ACC112 (cell line): ENCODE data around the gene ARAP1.

Source experiments
- H2AFZ ChIP-seq: fragments of 200-600 bp; sonication (generic); one replicate; pipeline ENCODE4 v1.6.0; 2017; ENCODE audit warnings: antibody characterized with exemption, low read length; ENCODE audit not compliant: unreplicated experiment
- H3K27ac ChIP-seq: fragments of 200-600 bp; sonication (generic); 2 replicates; pipeline ENCODE4 v1.5.1; 2014; ENCODE audit warnings: low read depth, mild to moderate bottlenecking, antibody characterized with exemption, low read length, moderate library complexity
- H3K27me3 ChIP-seq: fragments of 200-600 bp; sonication (generic); 2 replicates; pipeline ENCODE4 v1.6.1; 2014; ENCODE audit warnings: mild to moderate bottlenecking, antibody characterized with exemption, low read length, moderate library complexity, mixed read lengths; ENCODE audit not compliant: insufficient read depth
- H3K36me3 ChIP-seq: fragments of 200-600 bp; sonication (generic); 2 replicates; pipeline ENCODE4 v1.6.1; 2016; ENCODE audit warnings: mild to moderate bottlenecking, antibody characterized with exemption, low read length, moderate library complexity, mixed read lengths; ENCODE audit not compliant: insufficient read depth
- H3K4me1 ChIP-seq: fragments of 200-600 bp; sonication (generic); one replicate; pipeline ENCODE4 v1.6.1; 2016; ENCODE audit warnings: low read length, mixed read lengths; ENCODE audit not compliant: insufficient read depth, unreplicated experiment, control insufficient read depth
- H3K4me3 ChIP-seq: fragments of 200-600 bp; sonication (generic); 2 replicates; pipeline ENCODE4 v1.5.1; 2014; ENCODE audit warnings: mild to moderate bottlenecking, low read depth, low read length
- H3K79me2 ChIP-seq: fragments of 200-600 bp; sonication (generic); one replicate; pipeline ENCODE4 v1.6.0; 2016; ENCODE audit warnings: low read length; ENCODE audit not compliant: control insufficient read depth, unreplicated experiment, insufficient read depth

Gene ARAP1

DNA sequence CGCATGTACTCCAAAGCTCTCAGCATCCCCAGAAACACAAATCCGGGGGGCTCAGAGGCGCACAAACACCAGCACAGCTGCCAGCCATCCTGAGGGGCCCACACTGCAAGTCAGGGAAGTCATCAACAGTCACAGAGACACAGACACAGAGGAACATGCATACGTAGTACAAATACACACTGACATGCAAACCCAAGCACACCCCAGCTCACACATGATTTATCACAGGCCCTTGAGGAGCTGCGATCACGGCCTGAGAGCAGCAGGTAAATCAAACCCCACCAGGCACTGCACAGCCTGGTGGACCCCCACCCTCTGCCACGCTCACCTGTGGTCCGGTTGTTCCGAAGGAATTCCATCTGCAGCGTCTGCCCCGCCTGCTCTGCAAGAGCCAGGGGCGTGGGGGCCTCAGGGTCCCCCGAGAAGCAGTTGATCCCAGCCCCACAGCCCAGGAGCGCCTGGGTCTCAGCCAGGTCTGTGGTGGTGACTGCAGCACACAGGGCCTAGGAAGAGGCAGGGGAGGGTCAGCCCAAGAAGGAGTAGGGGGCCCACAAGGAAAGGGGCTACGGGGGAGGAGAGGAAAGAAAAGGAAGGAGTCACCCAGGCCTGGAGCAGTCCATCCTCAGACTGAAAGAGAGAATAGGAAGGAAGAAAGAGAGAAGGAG is 49.5 kb downstream of the ARAP1 start:
- H3K36me3 ChIP-seq: peaks cover 4% of the 10 kb centered on the region; the same call in 1 of the 2 replicates
- H3K79me2 ChIP-seq: no peaks in the 10 kb centered on the region
- H3K4me1 ChIP-seq: peaks cover 18% of the 10 kb centered on the region
- H3K27ac ChIP-seq: no peak overlapping the region
- H3K4me3 ChIP-seq: no peak overlapping the region
- H3K27me3 ChIP-seq: no peaks in the 10 kb centered on the region
- no peak overlapping the region for H2AFZ ChIP-seq

DNA sequence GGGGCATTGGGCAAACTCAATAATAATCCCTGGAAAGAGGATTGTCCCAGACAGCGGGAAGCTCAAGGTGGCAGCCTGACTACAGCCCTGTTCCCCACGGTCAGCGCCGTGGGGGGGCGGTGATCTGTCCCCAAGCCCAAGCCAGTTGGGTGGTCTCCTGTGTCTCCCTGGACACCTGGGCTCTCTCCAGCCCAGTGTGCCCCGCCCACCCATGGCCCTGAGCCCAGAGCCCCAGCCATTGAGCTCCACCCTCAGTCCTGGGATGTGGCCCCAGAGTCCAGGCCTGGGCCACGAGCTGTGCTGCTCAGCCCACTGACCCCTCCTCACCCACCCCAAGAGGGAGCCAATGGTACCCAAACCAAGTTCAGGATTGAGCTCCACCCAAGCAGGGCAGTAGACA is 50.1 kb downstream of the ARAP1 start:
- Histone ChIP-seq H3K4me3 (no peak overlapping the region), H3K27ac (no peak overlapping the region), H3K27me3 (no peaks in the 10 kb centered on the region), H3K79me2 (no peaks in the 10 kb centered on the region), H2AFZ (no peak overlapping the region), H3K36me3 (peaks cover 4% of the 10 kb centered on the region; the same call in 1 of the 2 replicates), H3K4me1 (peaks cover 18% of the 10 kb centered on the region)

DNA sequence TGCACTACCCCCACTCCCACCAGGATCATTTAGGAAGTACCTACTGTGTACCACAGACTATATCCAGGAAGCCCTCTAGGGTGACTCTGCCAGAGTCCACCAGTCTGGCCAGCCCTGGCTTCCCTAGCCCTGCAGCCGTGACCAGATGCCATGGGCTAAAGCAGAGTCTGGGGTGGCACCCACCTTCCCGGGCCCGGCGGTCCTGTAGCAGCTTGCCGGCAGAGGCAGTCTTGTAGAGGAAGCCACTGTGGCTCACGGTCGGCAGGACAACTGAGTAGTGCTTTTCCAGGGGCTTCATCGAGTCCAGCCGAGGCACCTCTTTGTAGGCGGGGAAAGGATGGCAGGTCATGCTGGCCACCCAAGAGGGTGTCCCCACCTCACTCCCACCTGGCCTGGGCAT is 50.7 kb downstream of the ARAP1 start:
- Histone ChIP-seq H3K4me3 (no peak overlapping the region), H3K27me3 (no peaks in the 10 kb centered on the region), H3K79me2 (no peaks in the 10 kb centered on the region), H3K27ac (no peak overlapping the region), H3K4me1 (peaks cover 18% of the 10 kb centered on the region), H3K36me3 (peaks cover 7% of the 10 kb centered on the region; the same call in 1 of the 2 replicates), H2AFZ (no peak overlapping the region)

DNA sequence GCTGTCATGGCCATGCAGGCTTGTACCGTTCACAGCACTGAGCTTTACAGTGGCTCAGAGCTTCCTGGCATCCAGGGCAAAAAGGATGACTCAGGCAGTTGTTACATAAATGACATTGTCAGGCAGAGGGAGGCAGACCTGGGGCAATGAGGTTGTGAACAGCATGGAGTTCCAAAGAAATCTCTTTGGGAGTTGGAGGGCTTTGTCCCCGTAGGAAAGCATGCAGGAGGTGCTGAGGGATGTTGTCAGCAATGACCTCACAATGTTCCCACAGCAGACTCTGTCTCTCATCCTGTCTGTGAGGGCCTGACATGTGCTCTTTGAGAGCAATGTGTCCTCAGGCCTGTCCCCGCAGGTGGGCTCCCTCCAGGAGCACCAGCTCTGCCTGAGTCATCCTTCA is 52.1 kb downstream of the ARAP1 start:
- H3K36me3 ChIP-seq: peaks cover 9% of the 10 kb centered on the region; the same call in 1 of the 2 replicates

DNA sequence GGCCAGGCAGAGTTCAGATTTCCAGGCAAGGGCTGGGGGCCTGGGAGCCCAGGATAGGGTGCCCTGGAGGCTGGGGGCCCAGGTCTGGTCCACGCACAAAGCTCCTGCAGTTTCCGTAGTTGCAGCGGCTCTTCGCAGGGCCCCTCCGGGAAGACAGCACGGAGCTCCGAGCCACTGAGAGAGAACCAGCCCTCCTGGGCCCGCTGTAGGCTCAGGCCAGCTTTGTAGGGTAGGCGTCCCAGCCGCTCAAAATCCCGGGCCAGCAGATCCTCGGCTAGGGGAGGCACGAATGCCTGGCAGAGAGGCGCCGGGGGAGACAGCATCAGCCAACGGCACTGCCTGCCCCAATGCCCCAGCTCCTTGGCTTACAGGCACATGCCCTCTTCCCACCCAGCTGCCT is 54.4 kb downstream of the ARAP1 start:
- H3K4me1 ChIP-seq: peaks cover 5% of the 10 kb centered on the region
- H3K27ac ChIP-seq: no peak overlapping the region
- H3K79me2 ChIP-seq: no peaks in the 10 kb centered on the region
- no peak overlapping the region for H2AFZ ChIP-seq
- H3K4me3 ChIP-seq: no peak overlapping the region
- peaks cover 25% of the 10 kb centered on the region; the same call in 1 of the 2 replicates for H3K36me3 ChIP-seq
- no peaks in the 10 kb centered on the region for H3K27me3 ChIP-seq

More for the DNA sequence above, 52.1 kb downstream of the ARAP1 start:
- H3K4me3 ChIP-seq: no peak overlapping the region
- H3K27me3 ChIP-seq: no peaks in the 10 kb centered on the region
- H3K4me1 ChIP-seq: peaks cover 18% of the 10 kb centered on the region
- H3K27ac ChIP-seq: no peak overlapping the region
- H3K79me2 ChIP-seq: no peaks in the 10 kb centered on the region
- no peak overlapping the region for H2AFZ ChIP-seq

DNA sequence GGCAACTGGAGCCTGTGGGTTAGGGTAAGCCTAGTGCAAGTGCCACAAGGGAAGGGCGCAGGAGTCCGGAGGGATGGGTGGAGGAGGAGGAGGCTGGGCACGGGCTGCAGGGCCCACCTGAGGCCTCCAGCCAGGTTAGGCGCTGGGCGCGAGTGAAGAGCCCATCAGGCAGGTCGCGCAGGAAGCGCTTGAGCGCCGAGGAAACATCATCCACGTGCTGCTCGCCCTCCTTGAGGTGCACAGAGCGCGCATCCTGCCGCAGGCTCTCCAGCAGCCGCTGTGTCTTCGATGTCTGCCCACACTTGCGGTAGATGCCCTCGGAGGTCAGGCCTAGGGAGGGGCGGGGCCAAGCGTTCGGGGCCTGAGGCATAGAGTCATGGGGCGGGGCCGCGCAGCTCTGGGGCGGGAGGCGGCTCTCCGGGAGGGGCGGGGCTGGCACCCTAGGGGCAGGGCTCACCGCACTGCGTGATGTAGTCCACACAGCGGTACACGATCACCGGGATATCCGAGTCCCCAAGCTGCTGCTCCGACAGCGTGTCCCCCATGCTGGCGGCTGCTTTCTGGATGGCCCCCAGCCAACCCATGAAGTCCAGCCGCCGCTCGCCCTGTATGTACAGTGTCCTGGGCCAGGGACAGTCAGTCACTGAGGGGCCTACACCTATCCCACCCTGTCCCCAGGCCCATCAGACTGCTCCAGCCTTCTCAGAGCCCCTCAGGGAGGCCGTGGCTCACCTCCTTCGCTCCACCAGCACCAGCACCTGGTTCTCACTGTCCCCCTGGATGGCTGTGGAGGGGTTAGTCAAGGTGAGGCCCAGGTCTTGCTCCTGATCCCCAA is 55.1 kb downstream of the ARAP1 start:
- Histone ChIP-seq H3K27me3 (no peaks in the 10 kb centered on the region), H3K4me3 (no peak overlapping the region), H2AFZ (no peak overlapping the region), H3K79me2 (no peaks in the 10 kb centered on the region), H3K36me3 (peaks cover 25% of the 10 kb centered on the region; the same call in 1 of the 2 replicates), H3K4me1 (peaks cover 5% of the 10 kb centered on the region), H3K27ac (no peak overlapping the region)

DNA sequence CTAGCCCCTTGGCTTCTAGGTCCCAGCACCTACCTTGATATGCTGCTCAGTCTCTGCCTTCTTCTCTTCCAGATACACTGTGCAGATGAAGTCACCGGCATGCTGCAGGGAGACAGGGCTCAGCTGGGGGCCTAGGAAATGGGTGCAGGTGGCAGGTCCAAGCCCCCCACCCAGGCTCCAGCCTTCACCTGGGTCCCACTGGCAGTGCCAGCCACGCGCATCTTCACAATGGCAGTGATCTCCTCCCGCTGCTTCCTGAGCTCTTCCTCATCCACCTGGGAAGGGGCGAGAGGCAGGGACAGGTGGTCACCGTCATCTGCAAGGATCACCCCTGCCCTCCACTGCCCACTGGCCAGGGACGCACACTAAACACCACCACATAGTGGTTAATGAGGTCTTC is 56.9 kb downstream of the ARAP1 start:
- Histone ChIP-seq H3K27me3 (no peaks in the 10 kb centered on the region), H2AFZ (no peak overlapping the region), H3K27ac (no peak overlapping the region), H3K36me3 (peaks cover 21% of the 10 kb centered on the region; the same call in 1 of the 2 replicates), H3K4me1 (peaks cover 2% of the 10 kb centered on the region), H3K79me2 (no peaks in the 10 kb centered on the region), H3K4me3 (no peak overlapping the region)

DNA sequence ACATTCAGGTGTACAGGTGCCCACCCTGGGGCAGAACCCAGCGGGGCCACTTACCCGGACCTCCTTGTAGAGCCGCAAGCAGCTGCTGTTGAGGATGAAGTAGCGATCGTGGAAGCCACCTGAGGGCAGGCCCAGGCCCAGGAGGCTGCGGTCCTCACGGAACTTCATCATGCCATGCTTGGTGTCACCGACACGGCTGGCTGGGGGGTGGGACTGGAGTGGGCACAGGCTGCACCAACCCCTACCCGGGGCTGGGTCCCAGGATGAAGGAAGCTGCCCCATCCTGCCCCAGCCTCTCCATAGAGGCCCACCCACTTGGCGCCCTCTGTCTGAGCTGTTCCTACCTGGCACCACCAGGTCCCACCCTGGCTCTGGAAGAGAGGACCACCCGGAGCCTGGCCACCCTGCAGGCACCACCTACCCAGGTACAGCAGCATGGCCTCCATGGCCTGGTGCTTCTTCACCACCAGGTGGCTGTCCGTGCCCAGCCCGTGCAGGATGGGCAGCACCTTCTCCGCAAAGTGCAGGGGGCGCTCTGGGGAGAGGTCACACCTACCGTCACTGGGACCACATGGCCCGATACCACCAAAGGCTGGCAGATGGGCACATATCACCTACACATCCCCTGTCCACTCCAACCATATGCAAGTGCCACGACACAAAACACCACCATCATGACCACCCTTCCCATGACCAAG is 58.8 kb downstream of the ARAP1 start:
- Histone ChIP-seq H3K27ac (no peak overlapping the region), H3K79me2 (no peaks in the 10 kb centered on the region), H3K36me3 (peaks cover 21% of the 10 kb centered on the region; the same call in 1 of the 2 replicates), H3K4me1 (no peaks in the 10 kb centered on the region), H3K27me3 (no peaks in the 10 kb centered on the region), H2AFZ (no peak overlapping the region), H3K4me3 (no peak overlapping the region)

DNA sequence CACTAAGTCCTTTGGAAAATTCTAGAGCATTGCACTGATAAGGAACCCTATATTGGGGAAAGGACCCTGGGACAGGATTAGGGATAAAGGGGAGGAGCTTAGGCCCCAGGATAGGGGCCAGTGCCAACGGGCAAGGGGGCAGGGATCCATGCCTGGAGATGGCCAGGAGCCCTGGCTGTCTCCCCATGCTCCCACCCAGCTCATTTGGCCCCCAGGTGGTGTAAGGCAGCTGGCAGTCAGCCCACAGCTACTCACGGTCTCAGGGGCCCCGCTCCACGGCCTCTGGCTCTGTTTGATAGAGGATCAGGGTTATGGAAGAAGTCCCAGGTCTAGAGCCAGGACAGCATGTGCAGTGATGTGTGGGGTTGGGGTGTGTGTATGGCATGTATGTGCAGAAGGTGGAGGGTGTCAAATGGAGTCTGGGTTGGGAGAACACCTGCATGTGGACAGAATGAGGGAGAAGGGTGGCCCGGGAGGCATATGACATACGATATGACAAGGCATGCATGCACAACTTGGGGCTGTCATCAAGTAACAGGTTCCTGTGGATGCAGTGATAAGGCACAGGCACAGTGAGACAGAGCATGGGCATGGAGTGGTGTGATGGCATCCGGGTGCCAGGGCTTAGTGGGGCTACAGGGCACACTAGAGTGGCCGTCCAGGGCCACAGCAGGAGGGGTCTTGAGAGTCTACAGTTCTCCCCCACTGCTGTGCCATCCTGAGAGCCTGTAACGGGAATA is 59.5 kb downstream of the ARAP1 start:
- no peak overlapping the region for H3K4me3 ChIP-seq
- H3K36me3 ChIP-seq: peaks cover 21% of the 10 kb centered on the region; the same call in 1 of the 2 replicates
- H3K4me1 ChIP-seq: no peaks in the 10 kb centered on the region
- no peaks in the 10 kb centered on the region for H3K79me2 ChIP-seq
- H3K27me3 ChIP-seq: no peaks in the 10 kb centered on the region
- no peak overlapping the region for H2AFZ ChIP-seq
- no peak overlapping the region for H3K27ac ChIP-seq

DNA sequence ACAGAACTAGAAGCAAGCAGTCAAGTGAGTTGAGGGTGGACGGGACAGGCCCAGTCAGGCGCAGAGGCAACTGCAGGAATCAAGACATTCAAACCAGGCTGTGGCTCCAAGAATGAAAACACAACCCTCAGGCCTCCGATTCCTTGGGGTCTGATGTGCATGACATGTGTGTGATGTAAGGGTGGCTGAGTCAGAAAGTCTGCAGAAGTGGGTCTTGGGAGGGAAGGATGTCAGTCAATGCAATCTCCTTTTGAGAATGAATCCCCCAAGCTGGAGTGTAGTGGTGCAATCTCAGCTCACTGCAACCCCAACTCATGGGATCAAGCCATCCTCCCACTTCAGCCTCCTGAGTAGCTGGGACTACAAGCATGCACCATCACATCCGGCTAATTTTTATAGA is 62.0 kb downstream of the ARAP1 start:
- Histone ChIP-seq H2AFZ (no peak overlapping the region), H3K79me2 (no peaks in the 10 kb centered on the region), H3K27me3 (no peaks in the 10 kb centered on the region), H3K4me1 (no peaks in the 10 kb centered on the region), H3K27ac (no peak overlapping the region), H3K4me3 (no peak overlapping the region), H3K36me3 (peaks cover 16% of the 10 kb centered on the region; the same call in 1 of the 2 replicates)
